K562 (cell line): Measurements from ENCODE around the gene LRP1. TPM values are rescaled to one million over a fixed set of nuclear protein-coding genes. Genes with fewer than 3 reads are reported as not detected.
A peak's percentile ranks its signal among the peaks of the same experiment; 100 is the strongest.

Source experiments
- BACH1 ChIP-seq: fragments of 200-800 bp; sonication (Bioruptor generic); IDR thresholded peaks from 2 replicates; pipeline ENCODE4 v1.6.1; 2016; ENCODE audit warnings: missing genetic modification characterization, missing compliant biosample characterization
- BCL6 ChIP-seq: fragments of 250-450 bp; sonication (Bioruptor Pico); IDR thresholded peaks from 2 replicates; pipeline ENCODE4 v1.4.0; 2020
- DACH1 ChIP-seq: fragments of 450-650 bp; IDR thresholded peaks from 2 replicates; pipeline ENCODE4 v1.6.1; 2018; ENCODE audit not compliant: partially characterized antibody
- FIP1L1 ChIP-seq: fragments of 200-400 bp; formaldehyde crosslinking; IDR thresholded peaks from 2 replicates; pipeline ENCODE4 v1.6.1; 2018; ENCODE audit warnings: mild to moderate bottlenecking, low read depth, low read length; ENCODE audit not compliant: poor library complexity, severe bottlenecking
- FOS ChIP-seq: IDR thresholded peaks from 3 replicates; pipeline ENCODE4 v1.6.1; 2011; ENCODE audit not compliant: insufficient read length; ENCODE audit errors: extremely low read depth
- HIVEP1 ChIP-seq: fragments of 250-450 bp; sonication (Bioruptor Pico); IDR thresholded peaks from 2 replicates; pipeline ENCODE4 v1.4.0; 2020; ENCODE audit warnings: mild to moderate bottlenecking
- KLF1 ChIP-seq: fragments of 450-650 bp; IDR thresholded peaks from 2 replicates; pipeline ENCODE4 v1.6.1; 2016; ENCODE audit warnings: missing genetic modification characterization, missing compliant biosample characterization
- LARP7 ChIP-seq: fragments of 450-650 bp; IDR thresholded peaks from 2 replicates; pipeline ENCODE4 v1.6.1; 2016
- NONO ChIP-seq, 2 experiments: fragments of 200-400 bp in 1 of 2; fragments of 450-650 bp in 1 of 2; formaldehyde crosslinking in 1 of 2; IDR thresholded peaks; 2 replicates each; pipeline ENCODE4 v1.6.1; 2017; ENCODE audit warnings: low read depth in 2 of 2, mild to moderate bottlenecking in 2 of 2, moderate library complexity in 2 of 2, low read length in 1 of 2
- NR1H2 ChIP-seq: sonication (generic); formaldehyde crosslinking; IDR thresholded peaks from 2 replicates; pipeline ENCODE4 v1.4.0; 2020; ENCODE audit warnings: mild to moderate bottlenecking, missing genetic modification reagents
- POLR2A ChIP-seq: fragments of 450-650 bp; conservative IDR thresholded peaks from 2 replicates; pipeline ENCODE4 v1.6.1; 2016
- PRPF4 ChIP-seq: fragments of 200-400 bp; formaldehyde crosslinking; IDR thresholded peaks from one replicate; pipeline ENCODE4 v1.6.1; 2017; ENCODE audit warnings: low read length, low read depth, mild to moderate bottlenecking; ENCODE audit not compliant: insufficient read depth, poor library complexity, severe bottlenecking
- RBM17 ChIP-seq: fragments of 200-400 bp; formaldehyde crosslinking; IDR thresholded peaks from 2 replicates; pipeline ENCODE4 v1.6.1; 2017; ENCODE audit warnings: low read depth, mild to moderate bottlenecking, low read length, borderline replicate concordance
- SETDB1 ChIP-seq: IDR thresholded peaks from one replicate; pipeline ENCODE4 v1.6.1; 2012; ENCODE audit warnings: low read length, control low read depth, inconsistent platforms
- SP1 ChIP-seq: sonication (generic); formaldehyde crosslinking; IDR thresholded peaks from 2 replicates; pipeline ENCODE4 v1.8.1; 2022; ENCODE audit warnings: mild to moderate bottlenecking, missing genetic modification reagents
- TAF9B ChIP-seq: fragments of 450-650 bp; IDR thresholded peaks from 2 replicates; pipeline ENCODE4 v1.6.1; 2018; ENCODE audit warnings: mild to moderate bottlenecking; ENCODE audit not compliant: partially characterized antibody
- TBP ChIP-seq: optimal IDR thresholded peaks from 2 replicates; pipeline ENCODE3; 2011; ENCODE audit warnings: low read depth, low read length, improper control_type of control experiment
- ZNF146 ChIP-seq: IDR thresholded peaks from one replicate; pipeline ENCODE4 v1.6.1; 2018; ENCODE audit warnings: missing compliant biosample characterization; ENCODE audit not compliant: unreplicated experiment
- ZNF561 ChIP-seq: fragments of 450-650 bp; formaldehyde crosslinking; conservative IDR thresholded peaks from 2 replicates; pipeline ENCODE4 v1.4.0; 2020; ENCODE audit warnings: mild to moderate bottlenecking, moderate library complexity
- ZNF583 ChIP-seq: fragments of 250-450 bp; sonication (Bioruptor Pico); IDR thresholded peaks from 2 replicates; pipeline ENCODE4 v1.4.0; 2020
- ZNF785 ChIP-seq: fragments of 250-450 bp; sonication (Bioruptor Pico); IDR thresholded peaks from 2 replicates; pipeline ENCODE4 v1.4.0; 2020; ENCODE audit warnings: mild to moderate bottlenecking
- ZNF79 ChIP-seq: fragments of 250-450 bp; sonication (Bioruptor Pico); IDR thresholded peaks from 2 replicates; pipeline ENCODE4 v1.4.0; 2020; ENCODE audit warnings: low read depth, mild to moderate bottlenecking, moderate library complexity
- polyA plus RNA-seq, 8 experiments: library from polyadenylated mRNA; depleted of rRNA in 4 of 8; stranded (reverse) in 5 of 8; unstranded in 3 of 8; fragments of >200 nt; fragmentation: Nextera tagmentation in 2 of 8; fragmentation: Illumina TruSeq in 1 of 8; extraction: Ambion mirVana in 2 of 8; extraction: Trizol in 1 of 8; gene quantifications; 2 replicates each; pipeline versions ENCODE4 v1.2.1 to v1.2.3, GENCODE V29; 2011 to 2014; ENCODE audit warnings: inconsistent platforms in 1 of 8, missing spikeins in 1 of 8
- total RNA-seq, 7 experiments: library from RNA; depleted of rRNA in 6 of 7; stranded (reverse); fragments of >200 nt in 6 of 7; fragmentation: Illumina TruSeq in 2 of 7; extraction: Trizol in 2 of 7; gene quantifications; 2 replicates each; pipeline versions ENCODE4 v1.2.1 to v1.2.3, GENCODE V29; 2011 to 2021; ENCODE audit warnings: low replicate concordance in 1 of 7
- TF ChIP-seq, protein P1 (sequence below): fragments of 450-650 bp; IDR thresholded peaks from 2 replicates; pipeline ENCODE4 v1.6.1; 2017; ENCODE audit warnings: antibody characterized with exemption
- TF ChIP-seq, protein P2 (sequence below): IDR thresholded peaks from 2 replicates; pipeline ENCODE4 v1.6.1; 2011; ENCODE audit not compliant: insufficient read length; ENCODE audit errors: extremely low read depth
- TF ChIP-seq, protein P3 (sequence below): fragments of 250-450 bp; sonication (Bioruptor Pico); IDR thresholded peaks from 2 replicates; pipeline ENCODE4 v1.4.0; 2020; ENCODE audit warnings: mild to moderate bottlenecking, moderate library complexity, borderline replicate concordance
- TF ChIP-seq, protein P4 (sequence below): fragments of 250-450 bp; sonication (Bioruptor Pico); IDR thresholded peaks from 2 replicates; pipeline ENCODE4 v1.9.0; 2021; ENCODE audit warnings: mild to moderate bottlenecking

LRP1 gene
- total and polyA plus RNA-seq, 9 of the 15 experiments (the other 6 are each of a cell fraction or from before 2014, with no cell fraction given) = 0.04 to 0.64 (median 0.19) TPM; not detected in 2

DNA sequence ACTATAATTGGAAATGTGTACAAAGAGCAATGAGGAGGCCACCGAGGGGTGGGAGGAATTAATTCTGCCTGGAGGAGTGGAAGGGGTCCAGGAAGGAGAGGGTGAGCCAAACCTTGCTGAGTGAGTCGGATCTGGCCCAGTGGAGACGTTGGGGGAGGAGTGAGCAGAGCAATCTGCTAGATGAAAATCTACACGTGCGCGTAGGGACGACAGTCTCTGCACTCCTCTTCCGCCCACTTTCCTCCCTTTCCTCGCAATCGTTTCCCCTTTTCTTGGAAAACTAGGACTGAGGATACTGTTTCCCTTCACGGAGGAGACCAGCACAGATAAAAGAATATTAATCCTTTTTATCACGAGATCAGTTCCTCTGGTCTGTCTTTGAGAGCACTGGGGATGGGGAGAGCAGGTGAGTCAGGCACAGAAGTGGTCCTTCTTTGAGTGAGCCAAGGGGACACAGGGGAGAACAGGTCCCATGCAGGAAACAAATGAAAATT, 42.2 kb upstream of the LRP1 start (continued):
- TF ChIP-seq RBM17 = no peak
- TF ChIP-seq DACH1 = peak; percentile 39
- 0 out of 2 replicates have a peak, but pooled peaks have one; percentile 50 for TF ChIP-seq BACH1
- TF ChIP-seq, protein P1, sequence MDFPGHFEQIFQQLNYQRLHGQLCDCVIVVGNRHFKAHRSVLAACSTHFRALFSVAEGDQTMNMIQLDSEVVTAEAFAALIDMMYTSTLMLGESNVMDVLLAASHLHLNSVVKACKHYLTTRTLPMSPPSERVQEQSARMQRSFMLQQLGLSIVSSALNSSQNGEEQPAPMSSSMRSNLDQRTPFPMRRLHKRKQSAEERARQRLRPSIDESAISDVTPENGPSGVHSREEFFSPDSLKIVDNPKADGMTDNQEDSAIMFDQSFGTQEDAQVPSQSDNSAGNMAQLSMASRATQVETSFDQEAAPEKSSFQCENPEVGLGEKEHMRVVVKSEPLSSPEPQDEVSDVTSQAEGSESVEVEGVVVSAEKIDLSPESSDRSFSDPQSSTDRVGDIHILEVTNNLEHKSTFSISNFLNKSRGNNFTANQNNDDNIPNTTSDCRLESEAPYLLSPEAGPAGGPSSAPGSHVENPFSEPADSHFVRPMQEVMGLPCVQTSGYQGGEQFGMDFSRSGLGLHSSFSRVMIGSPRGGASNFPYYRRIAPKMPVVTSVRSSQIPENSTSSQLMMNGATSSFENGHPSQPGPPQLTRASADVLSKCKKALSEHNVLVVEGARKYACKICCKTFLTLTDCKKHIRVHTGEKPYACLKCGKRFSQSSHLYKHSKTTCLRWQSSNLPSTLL = no peak
- no peak for TF ChIP-seq NR1H2 (CRISPR knock-in tag)
- TF ChIP-seq TBP = no peak
- TF ChIP-seq ZNF79 (CRISPR knock-in tag) = no peak
- no peak for TF ChIP-seq POLR2A
- TF ChIP-seq SETDB1 = no peak
- no peak for TF ChIP-seq TAF9B
- no peak for TF ChIP-seq ZNF146 (CRISPR knock-in tag)
- TF ChIP-seq KLF1 = no peak
- no peak for TF ChIP-seq ZNF785 (CRISPR knock-in tag)
- TF ChIP-seq, protein P2, sequence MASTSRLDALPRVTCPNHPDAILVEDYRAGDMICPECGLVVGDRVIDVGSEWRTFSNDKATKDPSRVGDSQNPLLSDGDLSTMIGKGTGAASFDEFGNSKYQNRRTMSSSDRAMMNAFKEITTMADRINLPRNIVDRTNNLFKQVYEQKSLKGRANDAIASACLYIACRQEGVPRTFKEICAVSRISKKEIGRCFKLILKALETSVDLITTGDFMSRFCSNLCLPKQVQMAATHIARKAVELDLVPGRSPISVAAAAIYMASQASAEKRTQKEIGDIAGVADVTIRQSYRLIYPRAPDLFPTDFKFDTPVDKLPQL = no peak
- TF ChIP-seq, protein P3, sequence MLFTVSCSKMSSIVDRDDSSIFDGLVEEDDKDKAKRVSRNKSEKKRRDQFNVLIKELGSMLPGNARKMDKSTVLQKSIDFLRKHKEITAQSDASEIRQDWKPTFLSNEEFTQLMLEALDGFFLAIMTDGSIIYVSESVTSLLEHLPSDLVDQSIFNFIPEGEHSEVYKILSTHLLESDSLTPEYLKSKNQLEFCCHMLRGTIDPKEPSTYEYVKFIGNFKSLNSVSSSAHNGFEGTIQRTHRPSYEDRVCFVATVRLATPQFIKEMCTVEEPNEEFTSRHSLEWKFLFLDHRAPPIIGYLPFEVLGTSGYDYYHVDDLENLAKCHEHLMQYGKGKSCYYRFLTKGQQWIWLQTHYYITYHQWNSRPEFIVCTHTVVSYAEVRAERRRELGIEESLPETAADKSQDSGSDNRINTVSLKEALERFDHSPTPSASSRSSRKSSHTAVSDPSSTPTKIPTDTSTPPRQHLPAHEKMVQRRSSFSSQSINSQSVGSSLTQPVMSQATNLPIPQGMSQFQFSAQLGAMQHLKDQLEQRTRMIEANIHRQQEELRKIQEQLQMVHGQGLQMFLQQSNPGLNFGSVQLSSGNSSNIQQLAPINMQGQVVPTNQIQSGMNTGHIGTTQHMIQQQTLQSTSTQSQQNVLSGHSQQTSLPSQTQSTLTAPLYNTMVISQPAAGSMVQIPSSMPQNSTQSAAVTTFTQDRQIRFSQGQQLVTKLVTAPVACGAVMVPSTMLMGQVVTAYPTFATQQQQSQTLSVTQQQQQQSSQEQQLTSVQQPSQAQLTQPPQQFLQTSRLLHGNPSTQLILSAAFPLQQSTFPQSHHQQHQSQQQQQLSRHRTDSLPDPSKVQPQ (CRISPR knock-in tag) = no peak
- no peak for TF ChIP-seq ZNF583
- no peak for TF ChIP-seq SP1 (CRISPR knock-in tag)
- no peak for TF ChIP-seq PRPF4
- no peak for TF ChIP-seq ZNF561 (CRISPR knock-in tag)
- TF ChIP-seq BCL6 (CRISPR knock-in tag) = no peak
- no peak for TF ChIP-seq HIVEP1 (CRISPR knock-in tag)
- TF ChIP-seq NONO (IDR thresholded peaks at IDR 0.05; ENCODE audit: low read depth in 2 of 2, low read length in 1 of 2) = no peak
- TF ChIP-seq LARP7 = no peak
- TF ChIP-seq, protein P4, sequence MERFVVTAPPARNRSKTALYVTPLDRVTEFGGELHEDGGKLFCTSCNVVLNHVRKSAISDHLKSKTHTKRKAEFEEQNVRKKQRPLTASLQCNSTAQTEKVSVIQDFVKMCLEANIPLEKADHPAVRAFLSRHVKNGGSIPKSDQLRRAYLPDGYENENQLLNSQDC (CRISPR knock-in tag) = no peak
- TF ChIP-seq FOS = no peak
- TF ChIP-seq FIP1L1 = no peak
